DND-41 (cell line): ENCODE data around the gene APOBEC3H.

ENCODE experiments used
- ATAC-seq: fragments of 200-7000 bp; cut with Tn5 transposase; 3 replicates; pipeline ENCODE4 v1.9.1; 2021; ENCODE audit warnings: low read depth; ENCODE audit not compliant: insufficient read depth
- DNase-seq: peaks from one replicate; pipeline ENCODE4 v3.0.0-alpha.2; 2020
- H2AFZ ChIP-seq: 2 replicates; pipeline ENCODE4 v1.6.0; 2012; ENCODE audit warnings: low read depth, low read length
- H3K27ac ChIP-seq: 2 replicates; pipeline ENCODE4 v1.5.1; 2012; ENCODE audit warnings: low read length, inconsistent platforms
- H3K27me3 ChIP-seq: fragments of 200-600 bp; sonication (generic); 2 replicates; pipeline ENCODE4 v1.6.0; 2012; ENCODE audit warnings: low read length, mild to moderate bottlenecking, inconsistent platforms; ENCODE audit not compliant: insufficient read depth, poor library complexity
- H3K36me3 ChIP-seq: 2 replicates; pipeline ENCODE4 v1.5.1; 2012; ENCODE audit warnings: low read length, inconsistent platforms; ENCODE audit not compliant: insufficient read depth
- H3K4me1 ChIP-seq: 2 replicates; pipeline ENCODE4 v1.5.1; 2012; ENCODE audit warnings: mild to moderate bottlenecking, low read length; ENCODE audit not compliant: insufficient read depth
- H3K4me2 ChIP-seq: 2 replicates; pipeline ENCODE4 v1.6.0; 2012; ENCODE audit warnings: mild to moderate bottlenecking, moderate library complexity, low read length, inconsistent platforms; ENCODE audit not compliant: insufficient read depth
- H3K4me3 ChIP-seq, 2 experiments: fragments of 200-600 bp in 1 of 2; shearing (Covaris generic) in 1 of 2; 2 replicates each; pipeline ENCODE4 v1.5.1; 2012 to 2016; ENCODE audit warnings: inconsistent platforms in 2 of 2, low read length in 2 of 2, mild to moderate bottlenecking in 2 of 2, low read depth in 1 of 2, moderate library complexity in 1 of 2
- H3K79me2 ChIP-seq: 2 replicates; pipeline ENCODE4 v1.6.0; 2012; ENCODE audit warnings: low read length, inconsistent platforms; ENCODE audit not compliant: insufficient read depth
- H3K9ac ChIP-seq: 2 replicates; pipeline ENCODE4 v1.6.0; 2012; ENCODE audit warnings: low read depth, mild to moderate bottlenecking, inconsistent platforms, low read length, moderate library complexity
- H3K9me3 ChIP-seq: 2 replicates; pipeline ENCODE4 v1.5.1; 2012; ENCODE audit warnings: low read length, moderate library complexity, mild to moderate bottlenecking, inconsistent platforms; ENCODE audit not compliant: insufficient read depth, severe bottlenecking
- H4K20me1 ChIP-seq: 2 replicates; pipeline ENCODE4 v1.6.0; 2012; ENCODE audit warnings: low read length; ENCODE audit not compliant: insufficient read depth
- CTCF ChIP-seq: IDR thresholded peaks from 2 replicates; pipeline ENCODE4 v1.5.1; 2012; ENCODE audit warnings: borderline replicate concordance, low read length, moderate library complexity, mild to moderate bottlenecking; ENCODE audit not compliant: poor library complexity, severe bottlenecking; ENCODE audit errors: extremely low read depth
- EZH2 ChIP-seq: IDR thresholded peaks from 3 replicates; pipeline ENCODE4 v1.6.1; 2012; ENCODE audit warnings: borderline replicate concordance, low read depth, mild to moderate bottlenecking, moderate library complexity, low read length, inconsistent platforms; ENCODE audit not compliant: severe bottlenecking

APOBEC3H gene

GRCh38 chr22:39087881-39088684 is 9.0 kb upstream of the APOBEC3H start:
- DNase-seq (no peak), ATAC-seq (no peak)
- no peaks in the 10 kb centered on the region for H4K20me1 ChIP-seq
- no peaks in the 10 kb centered on the region for H3K36me3 ChIP-seq
- H3K27me3 ChIP-seq, result no peaks in the 10 kb centered on the region
- no peaks in the 10 kb centered on the region for H3K9me3 ChIP-seq
- no peak overlapping the region for H3K27ac ChIP-seq
- no peak overlapping the region for H3K4me2 ChIP-seq
- no peak overlapping the region for H3K4me3 ChIP-seq
- no peak for TF ChIP-seq EZH2
- TF ChIP-seq CTCF, result no peak
- H3K9ac ChIP-seq, result no peak overlapping the region
- H3K4me1 ChIP-seq, result peaks cover 16% of the 10 kb centered on the region
- H2AFZ ChIP-seq, result no peak overlapping the region
- H3K79me2 ChIP-seq, result no peaks in the 10 kb centered on the region

GRCh38 chr22:39088685-39089032 is 8.4 kb upstream of the APOBEC3H start:
- Histone ChIP-seq H2AFZ (no peak overlapping the region), H3K4me3 (no peak overlapping the region), H3K4me1 (peaks cover 16% of the 10 kb centered on the region), H3K27ac (no peak overlapping the region), H3K9me3 (no peaks in the 10 kb centered on the region), H3K4me2 (no peak overlapping the region), H3K79me2 (no peaks in the 10 kb centered on the region), H3K36me3 (no peaks in the 10 kb centered on the region), H4K20me1 (no peaks in the 10 kb centered on the region), H3K27me3 (no peaks in the 10 kb centered on the region), H3K9ac (no peak overlapping the region)
- DNase-seq (no peak), ATAC-seq (no peak)
- no peak for TF ChIP-seq EZH2
- TF ChIP-seq CTCF, result no peak

GRCh38 chr22:39089928-39090327 is 7.1 kb upstream of the APOBEC3H start:
- Histone ChIP-seq H3K9ac (no peak overlapping the region), H3K4me2 (no peak overlapping the region), H2AFZ (no peak overlapping the region), H4K20me1 (no peaks in the 10 kb centered on the region), H3K27ac (no peak overlapping the region; the same call in 1 of the 2 replicates), H3K79me2 (no peaks in the 10 kb centered on the region), H3K4me3 (no peak overlapping the region), H3K4me1 (peaks cover 16% of the 10 kb centered on the region), H3K9me3 (no peaks in the 10 kb centered on the region), H3K27me3 (no peaks in the 10 kb centered on the region), H3K36me3 (no peaks in the 10 kb centered on the region)
- TF ChIP-seq EZH2, result no peak
- no peak for TF ChIP-seq CTCF
- DNase-seq, result no peak
- ATAC-seq, result no peak
